HepG2 (cell line): ENCODE data around the gene UGGT1. TPM values are rescaled to one million over a fixed set of nuclear protein-coding genes. Genes with fewer than 3 reads are reported as not detected.

Source experiments
- AGO2 ChIP-seq: fragments of 200-400 bp; formaldehyde crosslinking; optimal IDR thresholded peaks from 2 replicates; pipeline ENCODE3; 2017; ENCODE audit warnings: mild to moderate bottlenecking, low read depth, low read length, moderate library complexity
- ARNT2 ChIP-seq: sonication (generic); formaldehyde crosslinking; IDR thresholded peaks from 2 replicates; pipeline ENCODE4 v1.8.0; 2022; ENCODE audit warnings: mild to moderate bottlenecking, low read depth, missing genetic modification reagents, moderate library complexity
- CENPX ChIP-seq: sonication (generic); formaldehyde crosslinking; IDR thresholded peaks from 2 replicates; pipeline ENCODE4 v1.9.0; 2021; ENCODE audit warnings: mild to moderate bottlenecking, missing genetic modification reagents, moderate library complexity
- CREM ChIP-seq, 2 experiments: sonication (generic) in 1 of 2; formaldehyde crosslinking in 1 of 2; IDR thresholded peaks; 2 replicates each; pipeline versions ENCODE4 v1.4.0 to v1.6.1; 2016 to 2020; ENCODE audit warnings: antibody characterized with exemption in 1 of 2, mild to moderate bottlenecking in 1 of 2, missing genetic modification reagents in 1 of 2
- GRHL1 ChIP-seq: sonication (generic); formaldehyde crosslinking; conservative IDR thresholded peaks from 2 replicates; pipeline ENCODE4 v1.8.0; 2022; ENCODE audit warnings: missing genetic modification reagents
- HIC2 ChIP-seq: sonication (generic); formaldehyde crosslinking; IDR thresholded peaks from 2 replicates; pipeline ENCODE4 v1.9.0; 2022; ENCODE audit warnings: low read depth, missing genetic modification reagents
- NFATC3 ChIP-seq: sonication (generic); formaldehyde crosslinking; IDR thresholded peaks from 2 replicates; pipeline ENCODE4 v1.5.1; 2020; ENCODE audit warnings: mild to moderate bottlenecking, missing genetic modification reagents
- NFIB ChIP-seq: sonication (generic); formaldehyde crosslinking; IDR thresholded peaks from 2 replicates; pipeline ENCODE4 v1.9.0; 2021; ENCODE audit warnings: missing genetic modification reagents, mild to moderate bottlenecking, borderline replicate concordance
- NFYB ChIP-seq: sonication (generic); formaldehyde crosslinking; IDR thresholded peaks from 2 replicates; pipeline ENCODE4 v1.4.0; 2020; ENCODE audit warnings: missing genetic modification reagents
- RXRB ChIP-seq: IDR thresholded peaks from 2 replicates; pipeline ENCODE4 v1.6.1; 2016; ENCODE audit warnings: borderline replicate concordance, missing genetic modification reagents, missing compliant biosample characterization
- ZBTB3 ChIP-seq: sonication (generic); formaldehyde crosslinking; IDR thresholded peaks from 2 replicates; pipeline ENCODE4 v1.4.0; 2020; ENCODE audit warnings: low read depth, mild to moderate bottlenecking, moderate library complexity, missing genetic modification reagents, borderline replicate concordance
- ZFP37 ChIP-seq: sonication (generic); formaldehyde crosslinking; IDR thresholded peaks from 2 replicates; pipeline ENCODE4 v1.4.0; 2020; ENCODE audit warnings: missing genetic modification reagents, borderline replicate concordance
- ZNF484 ChIP-seq: sonication (generic); formaldehyde crosslinking; IDR thresholded peaks from 2 replicates; pipeline ENCODE4 v1.5.1; 2020; ENCODE audit warnings: mild to moderate bottlenecking, low read depth, missing genetic modification reagents, borderline replicate concordance
- ZNF629 ChIP-seq: sonication (generic); formaldehyde crosslinking; conservative IDR thresholded peaks from 2 replicates; pipeline ENCODE4 v1.5.0; 2020; ENCODE audit warnings: missing genetic modification reagents
- ZNF691 ChIP-seq: sonication (generic); formaldehyde crosslinking; IDR thresholded peaks from 2 replicates; pipeline ENCODE4 v1.4.0; 2020; ENCODE audit warnings: missing genetic modification reagents, low read depth, mild to moderate bottlenecking, borderline replicate concordance
- ZSCAN22 ChIP-seq: sonication (generic); formaldehyde crosslinking; IDR thresholded peaks from 2 replicates; pipeline ENCODE4 v1.4.0; 2020; ENCODE audit warnings: mild to moderate bottlenecking, missing genetic modification reagents
- ZSCAN29 ChIP-seq: sonication (generic); formaldehyde crosslinking; conservative IDR thresholded peaks from 2 replicates; pipeline ENCODE4 v1.4.0; 2020; ENCODE audit warnings: mild to moderate bottlenecking, missing genetic modification reagents
- polyA plus RNA-seq, 8 experiments: library from polyadenylated mRNA; depleted of rRNA in 3 of 8; stranded (reverse) in 7 of 8; unstranded in 1 of 8; fragments of >200 nt; fragmentation: Illumina TruSeq in 4 of 8; extraction: Trizol in 4 of 8; gene quantifications; 2 replicates each; pipeline versions ENCODE4 v1.2.1 to v1.2.3, GENCODE V29; 2011 to 2016; ENCODE audit warnings: low read depth in 4 of 8, missing spikeins in 1 of 8, mixed read lengths in 1 of 8; ENCODE audit not compliant: insufficient read depth in 1 of 8
- total RNA-seq, 5 experiments: library from RNA; depleted of rRNA; stranded (reverse); fragments of >200 nt; fragmentation: Illumina TruSeq; extraction: Trizol; gene quantifications; 2 replicates each; pipeline ENCODE4 v1.2.3, GENCODE V29; 2016; ENCODE audit warnings: low read depth in 1 of 5
- TF ChIP-seq, protein P1 (sequence below), 2 experiments: sonication (generic) in 1 of 2; formaldehyde crosslinking in 1 of 2; IDR thresholded peaks; 2 replicates each; pipeline versions ENCODE4 v1.5.1 to v1.6.1; 2011 to 2020; ENCODE audit warnings: borderline replicate concordance in 1 of 2, low read depth in 1 of 2, low read length in 1 of 2, mild to moderate bottlenecking in 1 of 2, missing genetic modification reagents in 1 of 2, moderate library complexity in 1 of 2
- TF ChIP-seq, protein P2 (sequence below): sonication (generic); formaldehyde crosslinking; IDR thresholded peaks from 2 replicates; pipeline ENCODE4 v1.9.0; 2021; ENCODE audit warnings: missing genetic modification reagents, mild to moderate bottlenecking, borderline replicate concordance

The UGGT1 gene
- total and polyA plus RNA-seq, 2 of the 13 experiments (the other 11 are each of a cell fraction or from before 2014, with no cell fraction given): 35.8 to 83.2 TPM

DNA sequence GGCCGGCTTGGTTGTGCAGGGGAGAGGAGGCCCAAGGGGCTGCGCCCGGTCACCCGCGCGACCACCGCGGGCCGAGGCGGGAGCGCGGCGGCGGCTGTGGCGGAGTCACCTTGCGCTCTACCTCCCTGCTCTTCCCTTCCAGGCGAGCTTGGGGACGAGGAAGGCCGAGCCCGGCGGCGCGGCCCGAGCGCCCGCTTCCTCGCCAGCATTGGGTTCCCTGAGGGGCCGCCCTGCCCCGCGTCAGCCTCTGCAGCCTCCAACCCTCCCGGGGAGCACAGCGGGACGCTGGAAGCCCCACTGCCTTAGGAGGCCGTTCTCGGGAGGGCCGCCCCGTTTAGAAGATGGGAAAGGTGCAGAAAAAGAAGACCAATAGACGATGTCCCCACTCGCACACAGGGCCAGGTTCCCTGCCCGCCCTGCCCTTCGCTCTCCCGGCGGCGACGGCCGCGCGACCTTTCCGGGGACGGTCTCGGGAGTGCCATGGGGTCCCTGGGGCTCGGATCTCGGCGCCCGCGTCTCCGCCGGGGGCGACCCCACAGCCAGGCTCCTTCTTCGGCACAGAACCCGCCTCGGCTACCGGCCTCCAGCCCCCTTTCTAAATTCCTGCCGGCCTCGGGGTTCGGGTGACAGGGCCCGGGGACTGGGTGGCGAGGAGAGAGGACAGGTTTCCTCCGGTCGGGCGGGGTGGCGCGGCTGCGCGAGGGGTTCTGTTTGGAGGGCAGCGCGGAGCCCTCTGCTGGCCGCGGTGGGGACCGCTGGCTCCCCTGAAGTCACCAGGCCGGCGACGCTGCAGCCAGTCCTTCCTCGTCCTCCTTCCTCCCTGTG is 142.2 kb downstream of the UGGT1 start (continued):
- TF ChIP-seq ZSCAN29: peak; percentile 76
- peak; percentile 96 for TF ChIP-seq AGO2
- TF ChIP-seq, protein P1, sequence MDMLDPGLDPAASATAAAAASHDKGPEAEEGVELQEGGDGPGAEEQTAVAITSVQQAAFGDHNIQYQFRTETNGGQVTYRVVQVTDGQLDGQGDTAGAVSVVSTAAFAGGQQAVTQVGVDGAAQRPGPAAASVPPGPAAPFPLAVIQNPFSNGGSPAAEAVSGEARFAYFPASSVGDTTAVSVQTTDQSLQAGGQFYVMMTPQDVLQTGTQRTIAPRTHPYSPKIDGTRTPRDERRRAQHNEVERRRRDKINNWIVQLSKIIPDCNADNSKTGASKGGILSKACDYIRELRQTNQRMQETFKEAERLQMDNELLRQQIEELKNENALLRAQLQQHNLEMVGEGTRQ (IDR thresholded peaks at IDR 0.05; ENCODE audit: low read depth, low read length): no peak
- TF ChIP-seq, protein P1 (CRISPR knock-in tag; IDR thresholded peaks at IDR 0.05; ENCODE audit: borderline replicate concordance): no peak
- peak; percentile 33; the same call in 1 of the 2 replicates for TF ChIP-seq ZNF629 (CRISPR knock-in tag)
- peak; percentile 19; the same call in 1 of the 2 replicates for TF ChIP-seq NFYB (CRISPR knock-in tag)
- TF ChIP-seq ZNF484: no peak
- TF ChIP-seq ZFP37 (CRISPR knock-in tag): peak; percentile 84; the same call in 1 of the 2 replicates
- TF ChIP-seq ZNF691 (CRISPR knock-in tag): peak; percentile 66; the same call in 1 of the 2 replicates
- TF ChIP-seq NFIB (CRISPR knock-in tag): no peak
- TF ChIP-seq CREM (IDR thresholded peaks at IDR 0.05): no peak
- no peak for TF ChIP-seq CREM (CRISPR knock-in tag; IDR thresholded peaks at IDR 0.05)
- TF ChIP-seq NFATC3: 0 out of 2 replicates have a peak, but pooled peaks have one; percentile 80
- 0 out of 2 replicates have a peak, but pooled peaks have one; percentile 58 for TF ChIP-seq RXRB (CRISPR knock-in tag)
- TF ChIP-seq ARNT2 (CRISPR knock-in tag): peak; percentile 76
- no peak for TF ChIP-seq CENPX
- TF ChIP-seq, protein P2, sequence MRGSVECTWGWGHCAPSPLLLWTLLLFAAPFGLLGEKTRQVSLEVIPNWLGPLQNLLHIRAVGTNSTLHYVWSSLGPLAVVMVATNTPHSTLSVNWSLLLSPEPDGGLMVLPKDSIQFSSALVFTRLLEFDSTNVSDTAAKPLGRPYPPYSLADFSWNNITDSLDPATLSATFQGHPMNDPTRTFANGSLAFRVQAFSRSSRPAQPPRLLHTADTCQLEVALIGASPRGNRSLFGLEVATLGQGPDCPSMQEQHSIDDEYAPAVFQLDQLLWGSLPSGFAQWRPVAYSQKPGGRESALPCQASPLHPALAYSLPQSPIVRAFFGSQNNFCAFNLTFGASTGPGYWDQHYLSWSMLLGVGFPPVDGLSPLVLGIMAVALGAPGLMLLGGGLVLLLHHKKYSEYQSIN (CRISPR knock-in tag): no peak
- no peak for TF ChIP-seq GRHL1
- TF ChIP-seq ZSCAN22 (CRISPR knock-in tag): peak; percentile 38; the same call in 1 of the 2 replicates
- TF ChIP-seq ZBTB3 (CRISPR knock-in tag): 0 out of 2 replicates have a peak, but pooled peaks have one; percentile 31
- TF ChIP-seq HIC2 (CRISPR knock-in tag): peak; percentile 68; the same call in 1 of the 2 replicates
